Cardiac muscle cell (in vitro differentiated cells and primary cell): ENCODE measurements around the gene PLEKHA1. TPM values are rescaled to one million over a fixed set of nuclear protein-coding genes. Genes with fewer than 3 reads are reported as not detected.

Experiments
- DNase-seq, 2 donors: peaks; one replicate each; pipeline versions ENCODE4 v3.0.0 to v3.0.0-alpha.2; 2010 to 2017; ENCODE audit warnings: low read depth in 1 of 2, low spot score in 1 of 2
- H3K27ac ChIP-seq: fragments of 200-600 bp; sonication (generic); 2 replicates; pipeline ENCODE4 v1.5.1; 2016
- H3K27me3 ChIP-seq: fragments of 200-600 bp; sonication (generic); 2 replicates; pipeline ENCODE4 v1.6.0; 2016; ENCODE audit warnings: control low read depth
- H3K36me3 ChIP-seq: fragments of 200-600 bp; sonication (generic); 2 replicates; pipeline ENCODE4 v1.5.1; 2016; ENCODE audit warnings: control low read depth
- H3K4me1 ChIP-seq: fragments of 200-600 bp; sonication (generic); 2 replicates; pipeline ENCODE4 v1.8.1; 2017; ENCODE audit warnings: low read depth, mild to moderate bottlenecking, mixed run types
- H3K4me3 ChIP-seq: fragments of 200-600 bp; sonication (generic); 2 replicates; pipeline ENCODE4 v1.5.1; 2016; ENCODE audit warnings: mild to moderate bottlenecking
- H3K9me3 ChIP-seq: fragments of 200-600 bp; sonication (generic); 2 replicates; pipeline ENCODE4 v1.5.1; 2017; ENCODE audit warnings: low read depth, mild to moderate bottlenecking, control low read depth
- CTCF ChIP-seq: IDR thresholded peaks from 2 replicates; pipeline ENCODE4 v1.5.1; 2012; ENCODE audit warnings: low read depth, mild to moderate bottlenecking, low read length
- polyA plus RNA-seq: library from polyadenylated mRNA; unstranded; fragments of >200 nt; fragmentation: Nextera tagmentation; extraction: Ambion mirVana; gene quantifications from 2 replicates; pipeline ENCODE4 v1.2.1, GENCODE V29; 2016
- total RNA-seq: library from RNA; depleted of rRNA; stranded (reverse); fragments of >200 nt; gene quantifications from 2 replicates; pipeline ENCODE4 v1.2.3, GENCODE V29; 2016

PLEKHA1 gene
- total RNA-seq (26.5 and 30.0 TPM in 2 replicates), polyA plus RNA-seq (44.8 and 66.1 TPM in 2 replicates)

- DNase-seq = peak; percentile 97
- Histone ChIP-seq H3K27me3 (no peaks in the 10 kb centered on the region), H3K36me3 (no peaks in the 10 kb centered on the region), H3K27ac (peak within 1 kb of the TSS; percentile 87), H3K9me3 (no peaks in the 10 kb centered on the region), H3K4me3 (peak within 1 kb of the TSS; percentile 88), H3K4me1 (peaks cover 17% of the 10 kb centered on the region)
- TF ChIP-seq CTCF = no peak
These were observed at the start of gene PLEKHA1 for GRCh38 chr10:122374237-122374858. PLEKHA1 (plus strand) TSS chr10:122374708; CDS start chr10:122393201, 18,493 bp downstream.

GRCh38 chr10:122325235-122325634, 49.3 kb upstream of the PLEKHA1 start:
- H3K36me3 ChIP-seq = no peaks in the 10 kb centered on the region
- no peak overlapping the region for H3K4me3 ChIP-seq
- no peaks in the 10 kb centered on the region for H3K4me1 ChIP-seq
- H3K27ac ChIP-seq = no peak overlapping the region
- no peak for DNase-seq
- TF ChIP-seq CTCF = no peak
- H3K27me3 ChIP-seq = no peaks in the 10 kb centered on the region
- no peaks in the 10 kb centered on the region for H3K9me3 ChIP-seq

GRCh38 chr10:122326385-122326784, 48.1 kb upstream of the PLEKHA1 start:
- no peak overlapping the region for H3K27ac ChIP-seq
- H3K27me3 ChIP-seq = no peaks in the 10 kb centered on the region
- TF ChIP-seq CTCF = no peak
- no peaks in the 10 kb centered on the region for H3K4me1 ChIP-seq
- H3K4me3 ChIP-seq = no peak overlapping the region
- H3K9me3 ChIP-seq = no peaks in the 10 kb centered on the region
- DNase-seq = no peak
- H3K36me3 ChIP-seq = no peaks in the 10 kb centered on the region

GRCh38 chr10:122326806-122327205, 47.7 kb upstream of the PLEKHA1 start:
- TF ChIP-seq CTCF = no peak
- H3K4me3 ChIP-seq = no peak overlapping the region
- no peaks in the 10 kb centered on the region for H3K4me1 ChIP-seq
- no peaks in the 10 kb centered on the region for H3K9me3 ChIP-seq
- H3K36me3 ChIP-seq = no peaks in the 10 kb centered on the region
- no peak overlapping the region for H3K27ac ChIP-seq
- DNase-seq = no peak
- H3K27me3 ChIP-seq = no peaks in the 10 kb centered on the region

GRCh38 chr10:122327237-122328206, 47.0 kb upstream of the PLEKHA1 start:
- no peak overlapping the region for H3K27ac ChIP-seq
- DNase-seq = no peak
- H3K27me3 ChIP-seq = no peaks in the 10 kb centered on the region
- TF ChIP-seq CTCF = no peak
- H3K4me3 ChIP-seq = no peak overlapping the region
- no peaks in the 10 kb centered on the region for H3K9me3 ChIP-seq
- H3K4me1 ChIP-seq = no peaks in the 10 kb centered on the region
- H3K36me3 ChIP-seq = no peaks in the 10 kb centered on the region
